Jurkat, Clone E6-1 (cell line): ENCODE data around the gene PSAPL1.

ENCODE experiments used
- DNase-seq: peaks from one replicate; pipeline ENCODE4 v3.0.0-alpha.2; 2011; ENCODE audit warnings: low read depth, low spot score
- H3K4me3 ChIP-seq: 2 replicates; pipeline ENCODE4 v1.5.1; 2011; ENCODE audit warnings: mild to moderate bottlenecking, low read length, control low read depth, moderate library complexity

PSAPL1 gene

DNA sequence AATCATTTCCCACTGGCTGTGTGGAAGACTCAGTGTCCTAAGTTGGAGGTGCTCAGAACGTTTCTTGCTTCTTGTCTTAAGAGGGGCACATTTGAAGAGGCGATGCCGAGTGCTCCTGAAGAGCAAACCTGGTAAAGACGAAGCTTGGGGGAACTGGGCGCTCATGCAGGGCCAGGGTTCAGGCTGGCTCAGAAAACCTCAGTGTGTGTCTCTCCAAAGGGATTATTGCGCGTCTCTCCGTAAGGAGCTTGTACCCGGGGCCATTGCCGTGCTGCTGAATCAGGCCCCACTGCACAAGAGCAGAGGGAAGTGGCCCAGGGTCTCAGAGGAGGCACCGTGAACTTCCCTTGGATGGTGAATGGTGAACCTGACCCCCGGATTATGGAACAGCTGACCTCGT, 44.4 kb downstream of the PSAPL1 start:
- DNase-seq: no peak
- no peak overlapping the region for H3K4me3 ChIP-seq

DNA sequence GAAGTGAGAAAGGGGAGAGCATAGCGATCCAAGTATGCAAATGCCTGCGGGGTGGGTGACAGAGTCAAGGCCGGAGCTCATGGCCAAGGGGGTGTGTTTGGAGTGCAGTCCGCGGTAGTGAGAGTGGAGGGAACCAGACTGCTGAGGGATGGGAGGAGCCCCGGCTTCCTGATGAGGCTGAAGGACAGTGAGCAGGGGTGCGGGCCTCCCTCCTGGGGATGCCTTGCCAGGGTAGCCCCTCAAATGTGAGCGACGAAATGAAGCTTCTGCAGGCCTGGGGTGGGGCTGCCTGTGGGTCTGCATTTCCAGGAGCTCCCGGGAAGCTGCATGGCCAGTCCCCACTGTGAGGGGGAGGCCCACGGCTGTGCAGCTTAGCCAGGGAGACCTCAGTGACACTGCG, 45.0 kb downstream of the PSAPL1 start:
- no peak for DNase-seq

DNA sequence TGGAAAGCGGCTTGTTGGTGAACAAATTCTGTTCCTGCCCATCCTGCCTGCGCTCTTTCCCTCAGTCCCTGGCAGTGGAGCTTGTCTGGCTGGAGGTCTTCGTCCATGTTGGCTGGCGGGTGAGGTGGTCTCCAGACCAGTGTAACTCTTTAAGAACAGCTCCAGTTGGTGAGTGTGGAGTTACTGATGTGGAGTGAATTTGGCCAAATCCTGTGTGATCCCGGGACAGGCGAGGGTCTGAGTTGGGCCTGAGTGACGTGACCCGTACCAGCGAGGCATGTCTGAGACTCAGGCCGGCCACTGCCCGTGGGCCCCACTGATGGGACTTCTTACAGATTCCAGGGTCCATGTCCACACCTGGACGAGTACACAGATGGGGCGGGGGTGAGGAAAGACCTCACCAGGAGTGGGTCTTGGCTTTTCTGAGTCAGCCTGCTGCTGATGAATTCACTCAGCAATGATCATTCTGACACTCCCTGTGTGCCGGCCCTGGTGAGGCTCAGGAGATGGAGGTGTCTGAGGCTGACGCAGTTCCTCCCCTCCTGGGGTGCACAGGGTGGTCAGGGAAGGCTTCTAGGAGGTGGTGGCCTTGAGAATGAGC, 45.5 kb downstream of the PSAPL1 start:
- H3K4me3 ChIP-seq: no peak overlapping the region
- no peak for DNase-seq

More for the DNA sequence above, 45.0 kb downstream of the PSAPL1 start:
- no peak overlapping the region for H3K4me3 ChIP-seq

DNA sequence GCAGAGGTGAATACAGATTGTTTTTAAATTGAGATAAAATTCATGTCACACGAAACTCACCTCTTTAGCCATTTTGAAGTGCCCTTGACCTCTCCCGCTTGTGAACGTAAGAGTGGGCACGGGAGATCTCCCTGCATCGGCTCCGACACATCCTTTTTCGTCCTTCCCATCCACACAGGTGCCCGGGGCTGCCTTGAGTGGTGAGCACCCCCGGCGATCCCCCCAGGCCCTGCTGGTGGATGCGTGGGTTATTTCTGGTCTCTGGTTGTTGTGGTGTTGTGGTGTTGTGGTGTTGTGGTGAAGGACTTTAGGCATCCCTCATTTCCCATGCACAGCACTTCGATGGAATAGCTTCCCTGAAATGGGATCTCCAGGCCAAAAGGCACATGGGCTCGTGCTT, 46.1 kb downstream of the PSAPL1 start:
- no peak overlapping the region for H3K4me3 ChIP-seq
- no peak for DNase-seq

DNA sequence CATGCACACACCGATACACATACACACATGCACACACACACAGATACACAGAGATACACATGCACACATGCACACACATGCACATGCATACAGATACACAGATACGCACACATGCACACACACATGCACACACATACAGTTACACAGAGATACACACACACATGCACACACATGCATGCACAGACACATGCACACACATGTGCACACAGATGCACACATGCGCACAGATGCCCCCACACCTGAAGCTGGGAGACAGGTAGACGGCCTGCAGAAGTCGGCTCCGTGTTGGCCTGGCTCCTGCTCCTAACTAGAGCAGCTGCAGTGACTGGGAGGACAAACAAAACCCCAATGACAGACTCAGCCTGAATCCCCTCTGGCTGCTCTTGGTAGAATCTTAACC, 46.8 kb downstream of the PSAPL1 start:
- no peak for DNase-seq
- H3K4me3 ChIP-seq: no peak overlapping the region

DNA sequence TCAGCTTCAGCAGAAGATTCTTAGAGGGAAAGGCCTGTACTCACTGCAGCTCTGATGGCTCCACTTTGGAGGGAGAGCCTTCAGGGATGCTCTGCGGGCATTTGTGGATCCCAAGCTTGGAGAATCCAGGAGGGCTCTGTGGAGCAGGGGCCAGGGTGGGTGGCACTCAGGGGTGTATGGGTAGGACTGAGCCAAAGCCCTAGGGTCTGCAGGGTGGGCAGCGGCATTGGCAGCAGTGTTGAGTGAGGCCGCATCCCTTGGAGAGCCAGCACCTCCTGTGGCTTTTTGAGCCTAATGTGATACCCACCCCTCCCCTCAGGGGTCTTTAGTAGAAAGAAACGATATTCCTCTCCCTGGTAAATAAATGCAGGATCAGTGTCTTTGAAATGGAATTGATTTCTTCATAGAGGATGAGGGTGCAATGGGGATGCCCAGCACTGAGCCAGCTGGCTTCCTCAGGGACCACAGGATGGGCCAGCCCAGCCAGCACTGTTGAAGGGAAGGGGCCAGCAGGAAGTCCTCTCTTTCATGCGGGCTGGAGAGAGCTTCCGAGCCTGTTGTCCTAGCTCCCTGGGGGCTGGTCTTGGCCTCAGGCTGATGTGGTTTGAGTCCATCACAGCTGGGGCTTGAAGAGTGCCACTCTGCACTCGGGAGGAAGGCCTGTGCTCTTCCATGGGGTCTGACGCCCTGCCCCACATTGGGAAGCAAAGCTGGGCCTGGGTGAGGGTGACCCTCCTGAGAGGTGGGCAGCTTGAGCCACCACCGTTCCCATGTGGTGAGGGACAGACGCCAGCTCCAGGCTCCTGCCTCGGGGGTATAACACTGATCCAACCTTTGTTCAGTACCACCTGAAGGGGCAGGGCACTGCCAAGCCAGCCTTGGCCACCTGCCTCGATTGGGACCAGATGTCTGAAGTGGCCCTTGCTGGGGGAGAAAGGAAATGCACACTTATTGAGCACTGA, 49.5 kb downstream of the PSAPL1 start:
- no peak overlapping the region for H3K4me3 ChIP-seq
- DNase-seq: no peak

DNA sequence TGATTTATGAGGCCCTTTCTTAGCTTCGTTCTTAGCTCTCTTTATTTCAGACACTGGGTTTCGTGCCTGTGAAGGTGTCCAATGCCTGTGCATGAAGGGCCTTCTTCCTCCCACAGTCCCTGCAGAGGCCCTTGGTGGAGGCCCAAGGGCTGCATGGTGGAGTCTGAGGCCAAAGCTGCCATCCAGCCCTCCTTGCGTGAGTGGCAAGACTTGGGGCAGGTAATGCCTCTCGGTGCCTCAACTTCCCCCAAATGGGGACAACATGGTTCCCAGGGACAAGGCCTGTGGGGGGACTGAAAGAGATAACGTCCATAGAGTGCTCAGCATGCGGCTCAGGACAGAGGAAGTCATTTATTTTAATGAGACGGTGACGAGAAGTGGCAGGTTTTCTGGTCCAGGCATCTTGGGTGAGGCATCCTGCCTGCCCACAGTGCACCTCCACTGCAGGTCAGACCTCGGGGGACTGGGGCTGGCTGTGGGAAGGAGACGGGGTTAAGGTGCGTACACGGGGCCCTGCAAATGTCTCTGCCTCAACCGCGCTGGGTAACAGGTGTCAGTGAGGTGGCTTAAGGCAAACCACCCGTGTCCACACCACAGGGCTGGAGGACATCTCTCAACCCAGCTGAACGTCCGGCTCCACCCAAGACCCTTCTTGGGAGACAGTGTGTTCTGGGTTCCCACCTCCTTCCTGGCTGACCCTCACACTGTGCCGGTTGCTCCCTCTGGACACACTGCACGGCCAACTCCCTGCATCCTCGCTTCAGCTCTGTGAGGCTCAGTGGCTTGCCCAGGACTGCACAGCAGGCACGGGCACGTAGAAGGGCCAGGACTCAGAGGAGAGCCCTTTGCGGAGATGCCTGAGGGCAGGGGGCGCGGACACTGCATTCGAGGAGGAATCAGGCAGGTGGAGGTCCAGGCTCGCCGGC, 50.5 kb downstream of the PSAPL1 start:
- no peak for DNase-seq
- H3K4me3 ChIP-seq: no peak overlapping the region

DNA sequence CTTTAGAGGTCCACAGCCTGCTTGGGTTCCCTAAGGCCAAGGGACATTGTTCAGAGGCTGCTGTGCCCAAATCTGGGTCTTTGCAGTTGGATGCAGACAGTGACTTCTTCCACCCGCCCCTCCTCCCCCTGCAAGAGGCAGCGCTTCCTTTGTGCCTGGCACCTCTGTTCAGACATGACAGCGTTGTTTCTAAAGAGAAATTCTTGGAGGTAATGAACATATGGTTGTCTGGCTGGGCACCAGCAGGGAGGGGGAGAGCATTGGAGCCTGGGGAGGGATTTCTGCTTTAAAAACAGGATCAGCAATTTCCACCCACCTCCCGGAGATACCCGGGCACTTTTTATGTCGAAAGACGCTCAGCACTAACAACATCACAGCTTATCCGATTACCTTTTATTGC, 51.5 kb downstream of the PSAPL1 start:
- no peak overlapping the region for H3K4me3 ChIP-seq
- DNase-seq: no peak

DNA sequence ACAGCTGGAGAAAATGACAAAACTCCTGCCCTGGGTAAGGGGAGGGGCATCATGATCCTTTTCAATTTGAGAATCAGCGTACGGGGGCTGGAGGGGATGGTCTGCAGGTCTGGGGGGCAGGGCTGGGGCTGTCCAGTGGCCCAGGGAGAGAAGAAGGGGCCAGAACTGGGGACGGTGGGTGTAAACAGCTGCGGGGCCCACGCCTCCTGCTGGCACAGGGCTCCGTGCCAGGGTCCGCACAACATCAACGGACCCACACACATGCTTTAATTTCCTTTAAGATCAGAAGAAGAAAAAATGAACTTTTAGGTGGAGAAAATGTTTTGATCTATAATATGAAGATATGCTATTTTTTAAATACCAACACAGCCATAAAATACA, 52.1 kb downstream of the PSAPL1 start:
- DNase-seq: no peak
- no peak overlapping the region for H3K4me3 ChIP-seq

DNA sequence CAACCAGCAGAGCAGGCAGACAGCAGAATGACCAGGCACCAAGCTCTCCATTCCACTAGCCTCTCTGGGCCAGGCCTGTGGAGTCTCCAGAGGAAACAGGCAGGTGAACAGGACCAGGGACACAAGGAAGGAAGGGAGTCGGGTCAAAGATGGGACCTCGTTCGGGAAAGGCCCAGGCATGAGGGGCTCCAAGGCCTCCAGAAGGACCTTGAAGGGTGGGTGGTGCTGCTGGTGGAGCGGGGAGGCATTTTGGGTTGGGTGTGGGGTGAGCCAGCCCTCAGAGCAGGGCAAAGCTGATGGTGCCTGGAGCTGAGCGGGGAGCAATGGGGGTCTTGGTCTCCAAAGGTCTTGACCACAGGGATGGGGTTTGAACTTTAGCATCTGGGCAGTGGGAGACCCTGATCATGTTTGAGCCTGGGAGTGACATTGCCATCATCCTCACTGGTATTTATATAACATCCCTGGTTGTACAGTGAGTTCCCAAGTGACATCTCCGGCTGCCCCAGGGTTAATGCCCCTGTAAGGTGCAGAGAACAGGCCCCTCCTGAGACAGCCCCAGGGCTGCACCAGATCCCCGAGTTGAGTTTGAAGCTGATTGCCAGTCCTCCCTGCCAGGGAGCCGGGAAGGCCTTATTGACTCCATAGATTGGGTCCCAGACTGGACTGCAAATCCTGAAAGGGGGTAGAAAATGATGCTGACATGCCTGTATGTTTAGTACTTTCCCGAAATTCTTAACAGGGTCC, 52.7 kb downstream of the PSAPL1 start:
- no peak for DNase-seq
- no peak overlapping the region for H3K4me3 ChIP-seq

DNA sequence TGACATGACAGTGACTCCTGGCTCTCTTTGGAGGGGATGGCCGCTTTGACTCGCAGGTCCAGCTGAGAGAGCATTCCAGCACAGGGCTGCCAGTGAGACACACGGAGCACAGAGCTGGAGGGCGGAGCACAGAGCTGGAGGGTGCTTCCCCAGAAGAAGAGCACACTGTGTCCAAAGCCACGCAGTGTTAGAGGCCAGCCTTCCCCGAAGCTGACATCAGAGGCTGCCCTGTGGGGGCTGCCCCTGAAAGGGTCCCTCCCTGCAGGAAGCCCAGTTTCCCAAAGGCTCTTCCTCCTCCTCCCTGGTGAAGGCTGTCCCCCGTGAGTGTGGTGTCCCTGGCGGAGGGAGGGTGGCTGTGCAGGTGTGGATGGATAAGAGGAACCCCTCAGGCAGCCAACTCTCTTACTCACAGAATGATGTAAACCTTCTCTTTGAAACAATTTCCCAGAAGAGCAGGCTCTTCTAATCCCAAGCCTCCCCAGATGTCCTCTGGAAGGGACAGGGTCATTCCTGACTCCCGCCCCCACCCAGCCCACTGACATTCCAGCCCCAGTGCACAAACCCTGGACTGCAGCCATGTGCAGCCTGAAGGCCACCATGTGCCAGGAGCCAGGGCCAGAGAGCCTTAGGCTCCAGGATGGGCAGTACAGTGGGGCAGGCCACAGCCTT, 53.4 kb downstream of the PSAPL1 start:
- no peak overlapping the region for H3K4me3 ChIP-seq
- DNase-seq: no peak
